GM23338 (cell line): ENCODE data around the gene FBL. TPM values are rescaled to one million over a fixed set of nuclear protein-coding genes. Genes with fewer than 3 reads are reported as not detected.

ENCODE experiments used
- ATAC-seq: fragments of 200-7000 bp; cut with Tn5 transposase; 3 replicates; pipeline ENCODE4 v1.9.1; 2020
- DNase-seq: peaks from one replicate; pipeline ENCODE4 v3.0.0-alpha.2; 2015; ENCODE audit warnings: low spot score
- H2AFZ ChIP-seq: fragments of 200-600 bp; sonication (generic); 2 replicates; pipeline ENCODE4 v1.8.0; 2016; ENCODE audit warnings: antibody characterized with exemption, mild to moderate bottlenecking, moderate library complexity
- H3F3A ChIP-seq: fragments of 200-600 bp; sonication (generic); replicated peaks from 2 replicates; pipeline ENCODE4 v1.8.0; 2017; ENCODE audit warnings: antibody characterized with exemption, mixed run types, low read depth
- H3K27ac ChIP-seq: fragments of 200-600 bp; sonication (generic); 2 replicates; pipeline ENCODE4 v1.6.1; 2016; ENCODE audit warnings: low read depth
- H3K27me3 ChIP-seq: fragments of 200-600 bp; sonication (generic); 2 replicates; pipeline ENCODE4 v1.8.0; 2016; ENCODE audit warnings: mild to moderate bottlenecking, mixed run types, moderate library complexity; ENCODE audit not compliant: insufficient read depth
- H3K36me3 ChIP-seq: fragments of 200-600 bp; sonication (generic); 2 replicates; pipeline ENCODE4 v1.8.0; 2016; ENCODE audit warnings: mild to moderate bottlenecking; ENCODE audit not compliant: insufficient read depth
- H3K4me1 ChIP-seq: fragments of 200-600 bp; sonication (generic); 2 replicates; pipeline ENCODE4 v1.8.0; 2016; ENCODE audit warnings: mild to moderate bottlenecking, moderate library complexity; ENCODE audit not compliant: insufficient read depth
- H3K4me2 ChIP-seq: fragments of 200-600 bp; sonication (generic); 2 replicates; pipeline ENCODE4 v1.7.1; 2017; ENCODE audit warnings: mixed run types
- H3K4me3 ChIP-seq: fragments of 200-600 bp; sonication (generic); 2 replicates; pipeline ENCODE4 v1.6.1; 2016; ENCODE audit warnings: mixed run types
- H3K79me2 ChIP-seq: fragments of 200-600 bp; sonication (generic); replicated peaks from 2 replicates; pipeline ENCODE4 v1.8.0; 2017; ENCODE audit warnings: mild to moderate bottlenecking; ENCODE audit not compliant: insufficient read depth
- H3K9me2 ChIP-seq: fragments of 200-600 bp; sonication (generic); 2 replicates; pipeline ENCODE4 v1.8.0; 2017; ENCODE audit not compliant: insufficient read depth
- H4K20me1 ChIP-seq: fragments of 200-600 bp; sonication (generic); replicated peaks from 2 replicates; pipeline ENCODE4 v1.8.0; 2017; ENCODE audit warnings: mild to moderate bottlenecking; ENCODE audit not compliant: insufficient read depth
- H3K27ac Mint-ChIP-seq: 2 replicates; pipeline ENCODE4 v1.8.0; 2020; ENCODE audit warnings: inconsistent platforms, mild to moderate bottlenecking, moderate library complexity, mixed read lengths
- H3K27me3 Mint-ChIP-seq: 3 replicates; pipeline ENCODE4 v1.8.0; 2022; ENCODE audit warnings: low read depth, mild to moderate bottlenecking, moderate library complexity, mixed read lengths, inconsistent platforms; ENCODE audit not compliant: insufficient read depth, poor library complexity
- H3K36me3 Mint-ChIP-seq: 3 replicates; pipeline ENCODE4 v1.8.0; 2021; ENCODE audit warnings: low read depth, mild to moderate bottlenecking, inconsistent platforms, moderate library complexity, mixed read lengths
- H3K4me1 Mint-ChIP-seq: 3 replicates; pipeline ENCODE4 v1.8.0; 2020; ENCODE audit warnings: mild to moderate bottlenecking, inconsistent platforms, mixed read lengths
- H3K4me3 Mint-ChIP-seq: 3 replicates; pipeline ENCODE4 v1.8.0; 2021; ENCODE audit warnings: moderate library complexity, mild to moderate bottlenecking, inconsistent platforms, mixed read lengths
- H3K9me3 Mint-ChIP-seq: 3 replicates; pipeline ENCODE4 v1.8.0; 2020; ENCODE audit warnings: moderate library complexity, mild to moderate bottlenecking, inconsistent platforms, mixed read lengths
- CREB1 ChIP-seq: fragments of 250-450 bp; sonication (Bioruptor Pico); IDR thresholded peaks from 2 replicates; pipeline ENCODE4 v1.5.0; 2020; ENCODE audit warnings: low read depth, mild to moderate bottlenecking, moderate library complexity
- CTCF ChIP-seq, 2 experiments: fragments of 200-600 bp in 1 of 2; sonication (generic) in 1 of 2; conservative IDR thresholded peaks; 2 replicates each; pipeline versions ENCODE4 v1.5.1 to v1.6.1; 2016 to 2017; ENCODE audit warnings: antibody characterized with exemption in 2 of 2, low read depth in 2 of 2, mild to moderate bottlenecking in 2 of 2, moderate library complexity in 1 of 2
- ETS1 ChIP-seq: IDR thresholded peaks from 2 replicates; pipeline ENCODE4 v1.6.1; 2016; ENCODE audit warnings: antibody characterized with exemption
- EZH2 ChIP-seq: fragments of 200-600 bp; sonication (generic); IDR thresholded peaks from one replicate; pipeline ENCODE4 v1.8.0; 2017; ENCODE audit warnings: antibody characterized with exemption, mild to moderate bottlenecking, low read depth; ENCODE audit not compliant: unreplicated experiment
- EZH2phosphoT487 ChIP-seq: fragments of 200-600 bp; sonication (generic); IDR thresholded peaks from one replicate; pipeline ENCODE4 v1.8.1; 2018; ENCODE audit warnings: antibody characterized with exemption; ENCODE audit not compliant: unreplicated experiment
- NANOG ChIP-seq: IDR thresholded peaks from 2 replicates; pipeline ENCODE4 v1.6.1; 2016; ENCODE audit warnings: antibody characterized with exemption, borderline replicate concordance
- ZNF114 ChIP-seq: fragments of 250-450 bp; sonication (Bioruptor Pico); IDR thresholded peaks from 2 replicates; pipeline ENCODE4 v1.5.0; 2020; ENCODE audit warnings: mild to moderate bottlenecking, moderate library complexity
- polyA plus RNA-seq: library from polyadenylated mRNA; unstranded; fragments of >200 nt; fragmentation: Nextera tagmentation; extraction: Ambion mirVana; gene quantifications from 2 replicates; pipeline ENCODE4 v1.2.1, GENCODE V29; 2016
- total RNA-seq: library from RNA; depleted of rRNA; stranded (reverse); fragments of >200 nt; shearing (Covaris generic); gene quantifications from 2 replicates; pipeline ENCODE4 v1.2.3, GENCODE V29; 2014
- TF ChIP-seq, protein P1 (sequence below): IDR thresholded peaks from one replicate; pipeline ENCODE4 v1.6.1; 2018; ENCODE audit warnings: antibody characterized with exemption; ENCODE audit not compliant: unreplicated experiment
- TF ChIP-seq, protein P2 (sequence below): fragments of 250-450 bp; sonication (Bioruptor Pico); IDR thresholded peaks from 2 replicates; pipeline ENCODE4 v1.5.0; 2020; ENCODE audit warnings: mild to moderate bottlenecking, moderate library complexity

Gene FBL
- total and polyA plus RNA-seq, 2 experiments from 2014 or later = 403 to 553 TPM

GRCh38 chr19:39831679-39832078, 14.5 kb downstream of the FBL start:
- no peaks in the 10 kb centered on the region for H3K9me2 ChIP-seq
- H3K36me3 ChIP-seq = peaks cover 21% of the 10 kb centered on the region
- peaks cover 3% of the 10 kb centered on the region; the same call in 1 of the 2 replicates for H4K20me1 ChIP-seq
- H3K4me2 ChIP-seq = no peak overlapping the region
- H3K4me3 Mint-ChIP-seq = peak overlapping the region; percentile 74; the same call in 2 of the 3 replicates
- DNase-seq (no peak), ATAC-seq (no peak)
- TF ChIP-seq, protein P1, sequence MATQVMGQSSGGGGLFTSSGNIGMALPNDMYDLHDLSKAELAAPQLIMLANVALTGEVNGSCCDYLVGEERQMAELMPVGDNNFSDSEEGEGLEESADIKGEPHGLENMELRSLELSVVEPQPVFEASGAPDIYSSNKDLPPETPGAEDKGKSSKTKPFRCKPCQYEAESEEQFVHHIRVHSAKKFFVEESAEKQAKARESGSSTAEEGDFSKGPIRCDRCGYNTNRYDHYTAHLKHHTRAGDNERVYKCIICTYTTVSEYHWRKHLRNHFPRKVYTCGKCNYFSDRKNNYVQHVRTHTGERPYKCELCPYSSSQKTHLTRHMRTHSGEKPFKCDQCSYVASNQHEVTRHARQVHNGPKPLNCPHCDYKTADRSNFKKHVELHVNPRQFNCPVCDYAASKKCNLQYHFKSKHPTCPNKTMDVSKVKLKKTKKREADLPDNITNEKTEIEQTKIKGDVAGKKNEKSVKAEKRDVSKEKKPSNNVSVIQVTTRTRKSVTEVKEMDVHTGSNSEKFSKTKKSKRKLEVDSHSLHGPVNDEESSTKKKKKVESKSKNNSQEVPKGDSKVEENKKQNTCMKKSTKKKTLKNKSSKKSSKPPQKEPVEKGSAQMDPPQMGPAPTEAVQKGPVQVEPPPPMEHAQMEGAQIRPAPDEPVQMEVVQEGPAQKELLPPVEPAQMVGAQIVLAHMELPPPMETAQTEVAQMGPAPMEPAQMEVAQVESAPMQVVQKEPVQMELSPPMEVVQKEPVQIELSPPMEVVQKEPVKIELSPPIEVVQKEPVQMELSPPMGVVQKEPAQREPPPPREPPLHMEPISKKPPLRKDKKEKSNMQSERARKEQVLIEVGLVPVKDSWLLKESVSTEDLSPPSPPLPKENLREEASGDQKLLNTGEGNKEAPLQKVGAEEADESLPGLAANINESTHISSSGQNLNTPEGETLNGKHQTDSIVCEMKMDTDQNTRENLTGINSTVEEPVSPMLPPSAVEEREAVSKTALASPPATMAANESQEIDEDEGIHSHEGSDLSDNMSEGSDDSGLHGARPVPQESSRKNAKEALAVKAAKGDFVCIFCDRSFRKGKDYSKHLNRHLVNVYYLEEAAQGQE = no peak
- no peak overlapping the region for H3K27ac ChIP-seq
- no peak overlapping the region for H3K4me3 ChIP-seq
- peaks cover 59% of the 10 kb centered on the region for H3K36me3 Mint-ChIP-seq
- peaks cover 6% of the 10 kb centered on the region for H3K79me2 ChIP-seq
- H2AFZ ChIP-seq = no peak overlapping the region
- no peaks in the 10 kb centered on the region for H3K27me3 ChIP-seq
- H3K4me1 Mint-ChIP-seq = peaks cover 17% of the 10 kb centered on the region
- H3K27ac Mint-ChIP-seq = no peak overlapping the region
- H3K27me3 Mint-ChIP-seq = peaks cover 16% of the 10 kb centered on the region
- peaks cover 22% of the 10 kb centered on the region for H3F3A ChIP-seq
- peaks cover 5% of the 10 kb centered on the region; the same call in 1 of the 2 replicates for H3K4me1 ChIP-seq
- no peaks in the 10 kb centered on the region for H3K9me3 Mint-ChIP-seq

GRCh38 chr19:39830847-39831246, 15.3 kb downstream of the FBL start:
- H3F3A ChIP-seq = peaks cover 14% of the 10 kb centered on the region
- H3K79me2 ChIP-seq = peaks cover 6% of the 10 kb centered on the region
- peaks cover 14% of the 10 kb centered on the region for H3K36me3 ChIP-seq
- Mint-ChIP-seq H3K9me3 (no peaks in the 10 kb centered on the region), H3K27ac (no peak overlapping the region), H3K27me3 (peaks cover 18% of the 10 kb centered on the region), H3K4me3 (no peak overlapping the region; the same call in 2 of the 3 replicates), H3K36me3 (peaks cover 54% of the 10 kb centered on the region), H3K4me1 (peaks cover 17% of the 10 kb centered on the region)
- H3K9me2 ChIP-seq = no peaks in the 10 kb centered on the region
- no peak overlapping the region for H3K27ac ChIP-seq
- DNase-seq (no peak), ATAC-seq (no peak)
- no peak overlapping the region for H3K4me3 ChIP-seq
- H4K20me1 ChIP-seq = 0 out of 2 replicates have a peak, but pooled peaks cover 3% of the 10 kb centered on the region
- no peak overlapping the region for H3K4me2 ChIP-seq
- H2AFZ ChIP-seq = no peak overlapping the region
- H3K27me3 ChIP-seq = no peaks in the 10 kb centered on the region
- peaks cover 5% of the 10 kb centered on the region; the same call in 1 of the 2 replicates for H3K4me1 ChIP-seq
- TF ChIP-seq EZH2 (no peak), NANOG (no peak), CREB1 (CRISPR knock-in tag) (no peak), CTCF (conservative IDR thresholded peaks at IDR 0.05; ENCODE audit: low read depth in 2 of 2) (no peak), EZH2phosphoT487 (no peak), ZNF114 (no peak), ETS1 (no peak)
- TF ChIP-seq, protein P2, sequence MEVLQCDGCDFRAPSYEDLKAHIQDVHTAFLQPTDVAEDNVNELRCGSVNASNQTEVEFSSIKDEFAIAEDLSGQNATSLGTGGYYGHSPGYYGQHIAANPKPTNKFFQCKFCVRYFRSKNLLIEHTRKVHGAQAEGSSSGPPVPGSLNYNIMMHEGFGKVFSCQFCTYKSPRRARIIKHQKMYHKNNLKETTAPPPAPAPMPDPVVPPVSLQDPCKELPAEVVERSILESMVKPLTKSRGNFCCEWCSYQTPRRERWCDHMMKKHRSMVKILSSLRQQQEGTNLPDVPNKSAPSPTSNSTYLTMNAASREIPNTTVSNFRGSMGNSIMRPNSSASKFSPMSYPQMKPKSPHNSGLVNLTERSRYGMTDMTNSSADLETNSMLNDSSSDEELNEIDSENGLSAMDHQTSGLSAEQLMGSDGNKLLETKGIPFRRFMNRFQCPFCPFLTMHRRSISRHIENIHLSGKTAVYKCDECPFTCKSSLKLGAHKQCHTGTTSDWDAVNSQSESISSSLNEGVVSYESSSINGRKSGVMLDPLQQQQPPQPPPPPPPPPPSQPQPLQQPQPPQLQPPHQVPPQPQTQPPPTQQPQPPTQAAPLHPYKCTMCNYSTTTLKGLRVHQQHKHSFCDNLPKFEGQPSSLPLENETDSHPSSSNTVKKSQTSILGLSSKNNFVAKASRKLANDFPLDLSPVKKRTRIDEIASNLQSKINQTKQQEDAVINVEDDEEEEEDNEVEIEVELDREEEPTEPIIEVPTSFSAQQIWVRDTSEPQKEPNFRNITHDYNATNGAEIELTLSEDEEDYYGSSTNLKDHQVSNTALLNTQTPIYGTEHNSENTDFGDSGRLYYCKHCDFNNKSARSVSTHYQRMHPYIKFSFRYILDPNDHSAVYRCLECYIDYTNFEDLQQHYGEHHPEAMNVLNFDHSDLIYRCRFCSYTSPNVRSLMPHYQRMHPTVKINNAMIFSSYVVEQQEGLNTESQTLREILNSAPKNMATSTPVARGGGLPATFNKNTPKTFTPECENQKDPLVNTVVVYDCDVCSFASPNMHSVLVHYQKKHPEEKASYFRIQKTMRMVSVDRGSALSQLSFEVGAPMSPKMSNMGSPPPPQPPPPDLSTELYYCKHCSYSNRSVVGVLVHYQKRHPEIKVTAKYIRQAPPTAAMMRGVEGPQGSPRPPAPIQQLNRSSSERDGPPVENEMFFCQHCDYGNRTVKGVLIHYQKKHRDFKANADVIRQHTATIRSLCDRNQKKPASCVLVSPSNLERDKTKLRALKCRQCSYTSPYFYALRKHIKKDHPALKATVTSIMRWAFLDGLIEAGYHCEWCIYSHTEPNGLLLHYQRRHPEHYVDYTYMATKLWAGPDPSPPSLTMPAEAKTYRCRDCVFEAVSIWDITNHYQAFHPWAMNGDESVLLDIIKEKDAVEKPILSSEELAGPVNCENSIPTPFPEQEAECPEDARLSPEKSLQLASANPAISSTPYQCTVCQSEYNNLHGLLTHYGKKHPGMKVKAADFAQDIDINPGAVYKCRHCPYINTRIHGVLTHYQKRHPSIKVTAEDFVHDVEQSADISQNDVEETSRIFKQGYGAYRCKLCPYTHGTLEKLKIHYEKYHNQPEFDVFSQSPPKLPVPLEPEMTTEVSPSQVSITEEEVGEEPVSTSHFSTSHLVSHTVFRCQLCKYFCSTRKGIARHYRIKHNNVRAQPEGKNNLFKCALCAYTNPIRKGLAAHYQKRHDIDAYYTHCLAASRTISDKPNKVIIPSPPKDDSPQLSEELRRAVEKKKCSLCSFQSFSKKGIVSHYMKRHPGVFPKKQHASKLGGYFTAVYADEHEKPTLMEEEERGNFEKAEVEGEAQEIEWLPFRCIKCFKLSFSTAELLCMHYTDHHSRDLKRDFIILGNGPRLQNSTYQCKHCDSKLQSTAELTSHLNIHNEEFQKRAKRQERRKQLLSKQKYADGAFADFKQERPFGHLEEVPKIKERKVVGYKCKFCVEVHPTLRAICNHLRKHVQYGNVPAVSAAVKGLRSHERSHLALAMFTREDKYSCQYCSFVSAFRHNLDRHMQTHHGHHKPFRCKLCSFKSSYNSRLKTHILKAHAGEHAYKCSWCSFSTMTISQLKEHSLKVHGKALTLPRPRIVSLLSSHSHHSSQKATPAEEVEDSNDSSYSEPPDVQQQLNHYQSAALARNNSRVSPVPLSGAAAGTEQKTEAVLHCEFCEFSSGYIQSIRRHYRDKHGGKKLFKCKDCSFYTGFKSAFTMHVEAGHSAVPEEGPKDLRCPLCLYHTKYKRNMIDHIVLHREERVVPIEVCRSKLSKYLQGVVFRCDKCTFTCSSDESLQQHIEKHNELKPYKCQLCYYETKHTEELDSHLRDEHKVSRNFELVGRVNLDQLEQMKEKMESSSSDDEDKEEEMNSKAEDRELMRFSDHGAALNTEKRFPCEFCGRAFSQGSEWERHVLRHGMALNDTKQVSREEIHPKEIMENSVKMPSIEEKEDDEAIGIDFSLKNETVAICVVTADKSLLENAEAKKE (CRISPR knock-in tag) = no peak
